Measurements from ENCODE around the gene ITGAV. TPM values are rescaled to one million over a fixed set of nuclear protein-coding genes. Genes with fewer than 3 reads are reported as not detected.

The ITGAV gene
- total and polyA plus RNA-seq, 2 donors from 2014 or later, result 26.3 to 99.0 TPM

- Histone ChIP-seq H3K9ac (ENCODE audit: low read length in 3 of 3) (no peak overlapping the region), H3K27me3 (ENCODE audit: control insufficient read depth, insufficient read depth, low read length) (no peaks in the 10 kb centered on the region), H3K27ac (ENCODE audit: low read depth in 2 of 2, low read length in 2 of 2) (no peak overlapping the region), H3K4me1 (ENCODE audit: control insufficient read depth in 2 of 3, insufficient read depth in 2 of 3, low read depth in 1 of 3, low read length in 3 of 3) (no peaks in the 10 kb centered on the region), H3K9me3 (ENCODE audit: control insufficient read depth in 2 of 3, insufficient read depth in 1 of 3, low read length in 3 of 3) (no peaks in the 10 kb centered on the region), H3K36me3 (ENCODE audit: control insufficient read depth in 2 of 3, insufficient read depth in 3 of 3, low read length in 3 of 3) (peaks cover 2 to 4% (median 4%) of the 10 kb centered on the region in 3 donors), H3K4me3 (ENCODE audit: low read length in 3 of 3) (no peak overlapping the region)
- FAIRE-seq (no peak), DNase-seq (no peak)
- TF ChIP-seq, protein P1, sequence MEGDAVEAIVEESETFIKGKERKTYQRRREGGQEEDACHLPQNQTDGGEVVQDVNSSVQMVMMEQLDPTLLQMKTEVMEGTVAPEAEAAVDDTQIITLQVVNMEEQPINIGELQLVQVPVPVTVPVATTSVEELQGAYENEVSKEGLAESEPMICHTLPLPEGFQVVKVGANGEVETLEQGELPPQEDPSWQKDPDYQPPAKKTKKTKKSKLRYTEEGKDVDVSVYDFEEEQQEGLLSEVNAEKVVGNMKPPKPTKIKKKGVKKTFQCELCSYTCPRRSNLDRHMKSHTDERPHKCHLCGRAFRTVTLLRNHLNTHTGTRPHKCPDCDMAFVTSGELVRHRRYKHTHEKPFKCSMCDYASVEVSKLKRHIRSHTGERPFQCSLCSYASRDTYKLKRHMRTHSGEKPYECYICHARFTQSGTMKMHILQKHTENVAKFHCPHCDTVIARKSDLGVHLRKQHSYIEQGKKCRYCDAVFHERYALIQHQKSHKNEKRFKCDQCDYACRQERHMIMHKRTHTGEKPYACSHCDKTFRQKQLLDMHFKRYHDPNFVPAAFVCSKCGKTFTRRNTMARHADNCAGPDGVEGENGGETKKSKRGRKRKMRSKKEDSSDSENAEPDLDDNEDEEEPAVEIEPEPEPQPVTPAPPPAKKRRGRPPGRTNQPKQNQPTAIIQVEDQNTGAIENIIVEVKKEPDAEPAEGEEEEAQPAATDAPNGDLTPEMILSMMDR (IDR thresholded peaks at IDR 0.05; ENCODE audit: borderline replicate concordance, extremely low read depth, insufficient read depth), result no peak
- intact Hi-C loops (cut with DNase I), result loop anchor here (10.0 kb wide), 1 partner anchor 141 kb away; no protein-coding TSS in a partner anchor
Measured at GRCh38 chr2:186645999-186646398, 56.1 kb downstream of the ITGAV start.

- Histone ChIP-seq H3K4me3 (ENCODE audit: low read length in 3 of 3) (no peak overlapping the region), H3K36me3 (ENCODE audit: control insufficient read depth in 2 of 3, insufficient read depth in 3 of 3, low read length in 3 of 3) (peaks cover 0 to 4% (median 0%) of the 10 kb centered on the region in 3 donors), H3K9me3 (ENCODE audit: control insufficient read depth in 2 of 3, insufficient read depth in 1 of 3, low read length in 3 of 3) (no peaks in the 10 kb centered on the region), H3K4me1 (ENCODE audit: control insufficient read depth in 2 of 3, insufficient read depth in 2 of 3, low read depth in 1 of 3, low read length in 3 of 3) (no peaks in the 10 kb centered on the region), H3K27me3 (ENCODE audit: control insufficient read depth, insufficient read depth, low read length) (no peaks in the 10 kb centered on the region), H3K9ac (ENCODE audit: low read length in 3 of 3) (no peak overlapping the region), H3K27ac (ENCODE audit: low read depth in 2 of 2, low read length in 2 of 2) (no peak overlapping the region)
- no peak for DNase-seq
- TF ChIP-seq, protein P1 (IDR thresholded peaks at IDR 0.05; ENCODE audit: borderline replicate concordance, extremely low read depth, insufficient read depth), result no peak
- FAIRE-seq, result no peak
- intact Hi-C loops (cut with DNase I), result loop anchor here (10.0 kb wide), 1 partner anchor 143 kb away; no protein-coding TSS in a partner anchor
Measured at GRCh38 chr2:186648130-186648529, 58.3 kb downstream of the ITGAV start.

DNA sequence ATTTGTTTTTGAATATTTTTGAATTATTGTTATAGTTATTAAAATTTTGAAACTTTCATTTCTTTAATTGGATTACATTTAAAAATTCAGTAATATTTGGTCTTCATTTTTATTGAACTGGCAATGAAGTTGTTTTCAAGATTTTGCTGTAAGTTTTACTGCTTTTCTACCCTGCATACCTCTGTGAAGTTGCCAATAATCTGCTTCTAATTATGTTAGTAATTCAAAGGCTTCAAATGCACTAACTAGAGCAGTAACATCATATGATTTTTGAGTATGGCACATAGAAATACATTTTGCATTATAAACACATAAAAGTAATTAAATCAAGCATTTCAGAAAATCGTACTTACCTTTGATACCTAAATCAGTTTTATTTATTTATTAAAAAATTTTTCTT is 63.7 kb downstream of the ITGAV start:
- FAIRE-seq (no peak), DNase-seq (no peak)
- peaks cover 0 to 19% (median 5%) of the 10 kb centered on the region in 3 donors for H3K36me3 ChIP-seq (ENCODE audit: control insufficient read depth in 2 of 3, insufficient read depth in 3 of 3, low read length in 3 of 3)
- H3K27ac ChIP-seq (ENCODE audit: low read depth in 2 of 2, low read length in 2 of 2), result no peak overlapping the region
- no peak overlapping the region for H3K9ac ChIP-seq (ENCODE audit: low read length in 3 of 3)
- no peaks in the 10 kb centered on the region for H3K9me3 ChIP-seq (ENCODE audit: control insufficient read depth in 2 of 3, insufficient read depth in 1 of 3, low read length in 3 of 3)
- no peaks in the 10 kb centered on the region for H3K27me3 ChIP-seq (ENCODE audit: control insufficient read depth, insufficient read depth, low read length)
- H3K4me1 ChIP-seq (ENCODE audit: control insufficient read depth in 2 of 3, insufficient read depth in 2 of 3, low read depth in 1 of 3, low read length in 3 of 3), result no peaks in the 10 kb centered on the region
- TF ChIP-seq, protein P1 (IDR thresholded peaks at IDR 0.05; ENCODE audit: borderline replicate concordance, extremely low read depth, insufficient read depth), result no peak
- intact Hi-C loops (cut with DNase I), result no loop called here
- H3K4me3 ChIP-seq (ENCODE audit: low read length in 3 of 3), result no peak overlapping the region

GRCh38 chr2:186659383-186659782 is 69.5 kb downstream of the ITGAV start:
- H3K9ac ChIP-seq (ENCODE audit: low read length in 3 of 3), result no peak overlapping the region
- no peaks in the 10 kb centered on the region for H3K4me1 ChIP-seq (ENCODE audit: control insufficient read depth in 2 of 3, insufficient read depth in 2 of 3, low read depth in 1 of 3, low read length in 3 of 3)
- H3K4me3 ChIP-seq (ENCODE audit: low read length in 3 of 3), result no peak overlapping the region
- TF ChIP-seq, protein P1 (IDR thresholded peaks at IDR 0.05; ENCODE audit: borderline replicate concordance, extremely low read depth, insufficient read depth), result no peak
- H3K27me3 ChIP-seq (ENCODE audit: control insufficient read depth, insufficient read depth, low read length), result no peaks in the 10 kb centered on the region
- H3K27ac ChIP-seq (ENCODE audit: low read depth in 2 of 2, low read length in 2 of 2), result no peak overlapping the region
- peaks cover 0 to 17% (median 7%) of the 10 kb centered on the region in 3 donors for H3K36me3 ChIP-seq (ENCODE audit: control insufficient read depth in 2 of 3, insufficient read depth in 3 of 3, low read length in 3 of 3)
- no peak for DNase-seq
- intact Hi-C loops (cut with DNase I), result no loop called here
- no peaks in the 10 kb centered on the region for H3K9me3 ChIP-seq (ENCODE audit: control insufficient read depth in 2 of 3, insufficient read depth in 1 of 3, low read length in 3 of 3)
- FAIRE-seq, result no peak

Measured in kidney (tissue), 14 donors.